Measurements from ENCODE around the gene FGD6. TPM values are rescaled to one million over a fixed set of nuclear protein-coding genes. Genes with fewer than 3 reads are reported as not detected.
"Not testable (repeated sequence)": the region's sequence is repeated elsewhere in the genome, so short reads cannot be mapped to it uniquely, and the experiment has no call there.

Gene FGD6
- polyA plus RNA-seq, 2 of the 4 experiments (the other 2 are of a cell fraction), result 15.5 to 48.0 TPM

DNA sequence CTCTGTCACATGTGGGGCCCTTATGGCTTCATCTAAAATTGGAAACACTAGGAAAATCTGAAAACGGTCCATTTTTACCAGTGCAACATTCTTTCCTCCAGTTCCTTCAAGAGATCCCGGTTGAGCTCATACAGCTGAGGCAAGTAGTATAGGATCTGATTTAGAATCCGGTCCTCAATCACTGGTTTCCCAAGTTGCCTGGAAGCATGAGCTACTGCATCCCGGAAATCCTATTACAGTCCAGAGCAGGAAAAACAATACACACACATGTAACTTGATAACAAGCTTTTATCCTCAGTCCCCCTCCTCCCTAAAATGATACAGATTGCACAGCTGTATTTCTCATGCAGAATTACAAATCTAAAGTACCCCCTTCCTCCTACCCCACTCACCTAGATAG, 76.0 kb downstream of the FGD6 start (continued):
- no peak for TF ChIP-seq SMC3 (IDR thresholded peaks at IDR 0.05)
- no peak for TF ChIP-seq SREBF2 (IDR thresholded peaks at IDR 0.05)

DNA sequence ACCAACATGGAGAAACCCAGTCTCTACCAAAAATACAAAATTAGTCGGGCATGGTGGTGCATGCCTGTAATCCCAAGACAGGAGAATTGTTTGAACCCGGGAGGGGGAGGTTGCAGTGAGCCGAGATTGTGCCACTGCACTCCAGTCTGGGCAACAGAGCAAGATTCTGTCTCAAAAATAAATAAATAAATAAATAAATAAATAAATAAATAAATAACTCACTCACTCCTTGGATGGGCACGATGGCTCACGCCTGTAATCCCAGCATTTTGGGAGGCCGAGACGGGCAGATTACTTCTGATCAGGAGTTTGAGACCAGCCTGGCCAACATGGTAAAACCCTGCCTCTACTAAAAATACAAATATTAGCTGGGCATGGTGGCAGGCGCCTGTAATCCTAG, 79.2 kb downstream of the FGD6 start:
- CTCF ChIA-PET, result interaction anchor here (1.0 to 1.5 kb wide), 2 partner anchors 22 to 79 kb away, joined by 3 to 5 read pairs; partner anchors contain the start of genes FGD6 and VEZT
- H3K4me1 ChIP-seq; ATAC-seq; FAIRE-seq; DNase-seq (ENCODE audit: low read depth in 1 of 2, low spot score in 1 of 2); POLR2A ChIA-PET; H3K27ac ChIP-seq; H3K9me3 ChIP-seq; H3K4me3 ChIP-seq; H3K4me2 ChIP-seq: not testable (repeated sequence)
- peak; percentile 79 for TF ChIP-seq ZC3H11A (IDR thresholded peaks at IDR 0.05)
- 94% methylated on average over 8 of the region's 8 CpGs for WGBS (ENCODE audit: missing lambda C conversion rate)

DNA sequence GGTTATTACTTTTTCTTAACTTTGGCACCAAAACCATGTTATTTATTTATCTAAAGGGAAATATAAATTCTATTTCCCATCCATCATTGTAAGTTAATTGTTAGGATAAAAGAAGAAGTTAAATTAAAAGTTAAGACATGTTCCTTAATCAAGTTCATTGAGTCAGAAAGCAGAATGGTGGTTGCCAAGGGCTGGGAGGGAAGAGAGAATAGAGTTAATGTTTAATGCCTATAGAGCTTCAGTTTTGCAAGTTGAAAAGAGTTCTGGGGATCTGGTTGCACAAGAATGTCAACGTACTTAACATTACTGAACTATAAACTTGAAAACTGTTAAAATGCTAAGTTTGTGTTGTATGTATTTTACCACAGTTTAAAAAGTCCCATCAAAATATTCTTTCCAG, 80.7 kb downstream of the FGD6 start:
- TF ChIP-seq BHLHE40 (IDR thresholded peaks at IDR 0.05; ENCODE audit: low read depth, low read length) (no peak), EHF (CRISPR knock-in tag; IDR thresholded peaks at IDR 0.05) (no peak), CBX2 (IDR thresholded peaks at IDR 0.05; ENCODE audit: borderline replicate concordance, low read depth) (no peak), KDM1A (IDR thresholded peaks at IDR 0.05; ENCODE audit: low read depth) (no peak), RCOR1 (IDR thresholded peaks at IDR 0.05; ENCODE audit: low read depth, low read length) (no peak), ESRRA (IDR thresholded peaks at IDR 0.05; ENCODE audit: borderline replicate concordance, low read length) (no peak), SREBF2 (IDR thresholded peaks at IDR 0.05) (no peak), CHD4 (IDR thresholded peaks at IDR 0.05; ENCODE audit: borderline replicate concordance) (no peak), SMC3 (IDR thresholded peaks at IDR 0.05) (no peak), POLR2A (IDR thresholded peaks at IDR 0.05; ENCODE audit: low read length) (no peak), EP300 (IDR thresholded peaks at IDR 0.05) (no peak), MAFK (IDR thresholded peaks at IDR 0.05; ENCODE audit: partially characterized antibody) (no peak), HOXA7 (CRISPR knock-in tag; IDR thresholded peaks at IDR 0.05) (no peak), TFCP2L1 (CRISPR knock-in tag; IDR thresholded peaks at IDR 0.05) (no peak), CHD2 (IDR thresholded peaks at IDR 0.05; ENCODE audit: low read length, partially characterized antibody) (no peak), RARB (CRISPR knock-in tag; IDR thresholded peaks at IDR 0.05) (no peak)
- TF ChIP-seq, protein P1, sequence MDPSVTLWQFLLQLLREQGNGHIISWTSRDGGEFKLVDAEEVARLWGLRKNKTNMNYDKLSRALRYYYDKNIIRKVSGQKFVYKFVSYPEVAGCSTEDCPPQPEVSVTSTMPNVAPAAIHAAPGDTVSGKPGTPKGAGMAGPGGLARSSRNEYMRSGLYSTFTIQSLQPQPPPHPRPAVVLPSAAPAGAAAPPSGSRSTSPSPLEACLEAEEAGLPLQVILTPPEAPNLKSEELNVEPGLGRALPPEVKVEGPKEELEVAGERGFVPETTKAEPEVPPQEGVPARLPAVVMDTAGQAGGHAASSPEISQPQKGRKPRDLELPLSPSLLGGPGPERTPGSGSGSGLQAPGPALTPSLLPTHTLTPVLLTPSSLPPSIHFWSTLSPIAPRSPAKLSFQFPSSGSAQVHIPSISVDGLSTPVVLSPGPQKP (IDR thresholded peaks at IDR 0.05; ENCODE audit: low read depth, low read length), result no peak
- TF ChIP-seq, protein P2, sequence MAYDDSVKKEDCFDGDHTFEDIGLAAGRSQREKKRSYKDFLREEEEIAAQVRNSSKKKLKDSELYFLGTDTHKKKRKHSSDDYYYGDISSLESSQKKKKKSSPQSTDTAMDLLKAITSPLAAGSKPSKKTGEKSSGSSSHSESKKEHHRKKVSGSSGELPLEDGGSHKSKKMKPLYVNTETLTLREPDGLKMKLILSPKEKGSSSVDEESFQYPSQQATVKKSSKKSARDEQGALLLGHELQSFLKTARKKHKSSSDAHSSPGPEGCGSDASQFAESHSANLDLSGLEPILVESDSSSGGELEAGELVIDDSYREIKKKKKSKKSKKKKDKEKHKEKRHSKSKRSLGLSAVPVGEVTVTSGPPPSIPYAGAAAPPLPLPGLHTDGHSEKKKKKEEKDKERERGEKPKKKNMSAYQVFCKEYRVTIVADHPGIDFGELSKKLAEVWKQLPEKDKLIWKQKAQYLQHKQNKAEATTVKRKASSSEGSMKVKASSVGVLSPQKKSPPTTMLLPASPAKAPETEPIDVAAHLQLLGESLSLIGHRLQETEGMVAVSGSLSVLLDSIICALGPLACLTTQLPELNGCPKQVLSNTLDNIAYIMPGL (CRISPR knock-in tag; IDR thresholded peaks at IDR 0.05; ENCODE audit: borderline replicate concordance), result no peak

DNA sequence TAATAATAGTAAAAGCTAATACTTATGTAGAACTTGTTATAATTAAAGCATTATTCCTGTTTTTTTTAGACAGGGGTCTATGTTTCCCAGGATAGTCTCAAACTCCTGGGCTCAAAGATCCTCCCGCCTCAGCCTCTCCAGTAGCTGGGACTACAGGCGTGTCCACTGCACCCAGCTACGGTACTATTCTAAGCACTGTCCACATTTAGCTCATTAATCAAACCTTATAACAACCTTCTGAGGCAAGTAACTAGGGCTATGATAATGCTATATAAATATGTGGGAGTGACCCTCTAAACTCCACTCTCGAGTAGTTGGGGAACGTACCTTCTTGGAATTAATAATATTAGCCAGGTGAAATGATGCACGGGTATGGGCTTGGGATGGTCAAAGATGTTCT, 83.2 kb downstream of the FGD6 start:
- Histone ChIP-seq H3K27ac (no peak overlapping the region), H3K4me3 (no peak overlapping the region), H3K4me1 (peaks cover 23% of the 10 kb centered on the region), H3K9me3 (no peaks in the 10 kb centered on the region), H3K4me2 (no peak overlapping the region)
- ChIA-PET POLR2A (no interaction called here), CTCF (interaction anchor here (1.5 kb wide), 1 partner anchor 84 kb away, joined by 5 read pairs; the partner anchor contains the start of gene VEZT)
- 92% methylated on average over 6 of the region's 6 CpGs for WGBS (ENCODE audit: missing lambda C conversion rate)
- no peak for DNase-seq (ENCODE audit: low read depth in 1 of 2, low spot score in 1 of 2)
- no peak for ATAC-seq
- FAIRE-seq, result no peak
- TF ChIP-seq BHLHE40 (IDR thresholded peaks at IDR 0.05; ENCODE audit: low read depth, low read length), result no peak
- TF ChIP-seq HOXB5 (CRISPR knock-in tag; IDR thresholded peaks at IDR 0.05), result no peak
- TF ChIP-seq, protein P2 (CRISPR knock-in tag; IDR thresholded peaks at IDR 0.05; ENCODE audit: borderline replicate concordance), result no peak
- TF ChIP-seq, protein P3, sequence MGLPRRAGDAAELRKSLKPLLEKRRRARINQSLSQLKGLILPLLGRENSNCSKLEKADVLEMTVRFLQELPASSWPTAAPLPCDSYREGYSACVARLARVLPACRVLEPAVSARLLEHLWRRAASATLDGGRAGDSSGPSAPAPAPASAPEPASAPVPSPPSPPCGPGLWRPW (IDR thresholded peaks at IDR 0.05), result no peak
- TF ChIP-seq HDAC2 (IDR thresholded peaks at IDR 0.05), result no peak
- TF ChIP-seq POLR2AphosphoS2 (conservative IDR thresholded peaks at IDR 0.05; ENCODE audit: low read length), result no peak
- TF ChIP-seq, protein P4, sequence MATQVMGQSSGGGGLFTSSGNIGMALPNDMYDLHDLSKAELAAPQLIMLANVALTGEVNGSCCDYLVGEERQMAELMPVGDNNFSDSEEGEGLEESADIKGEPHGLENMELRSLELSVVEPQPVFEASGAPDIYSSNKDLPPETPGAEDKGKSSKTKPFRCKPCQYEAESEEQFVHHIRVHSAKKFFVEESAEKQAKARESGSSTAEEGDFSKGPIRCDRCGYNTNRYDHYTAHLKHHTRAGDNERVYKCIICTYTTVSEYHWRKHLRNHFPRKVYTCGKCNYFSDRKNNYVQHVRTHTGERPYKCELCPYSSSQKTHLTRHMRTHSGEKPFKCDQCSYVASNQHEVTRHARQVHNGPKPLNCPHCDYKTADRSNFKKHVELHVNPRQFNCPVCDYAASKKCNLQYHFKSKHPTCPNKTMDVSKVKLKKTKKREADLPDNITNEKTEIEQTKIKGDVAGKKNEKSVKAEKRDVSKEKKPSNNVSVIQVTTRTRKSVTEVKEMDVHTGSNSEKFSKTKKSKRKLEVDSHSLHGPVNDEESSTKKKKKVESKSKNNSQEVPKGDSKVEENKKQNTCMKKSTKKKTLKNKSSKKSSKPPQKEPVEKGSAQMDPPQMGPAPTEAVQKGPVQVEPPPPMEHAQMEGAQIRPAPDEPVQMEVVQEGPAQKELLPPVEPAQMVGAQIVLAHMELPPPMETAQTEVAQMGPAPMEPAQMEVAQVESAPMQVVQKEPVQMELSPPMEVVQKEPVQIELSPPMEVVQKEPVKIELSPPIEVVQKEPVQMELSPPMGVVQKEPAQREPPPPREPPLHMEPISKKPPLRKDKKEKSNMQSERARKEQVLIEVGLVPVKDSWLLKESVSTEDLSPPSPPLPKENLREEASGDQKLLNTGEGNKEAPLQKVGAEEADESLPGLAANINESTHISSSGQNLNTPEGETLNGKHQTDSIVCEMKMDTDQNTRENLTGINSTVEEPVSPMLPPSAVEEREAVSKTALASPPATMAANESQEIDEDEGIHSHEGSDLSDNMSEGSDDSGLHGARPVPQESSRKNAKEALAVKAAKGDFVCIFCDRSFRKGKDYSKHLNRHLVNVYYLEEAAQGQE (IDR thresholded peaks at IDR 0.05), result no peak
- TF ChIP-seq JUN (IDR thresholded peaks at IDR 0.05), result no peak

More for the DNA sequence above, 80.7 kb downstream of the FGD6 start:
- Histone ChIP-seq H3K4me3 (no peak overlapping the region), H3K27ac (0 out of 6 replicates have a peak overlapping the region, but pooled peaks of 1 of the 2 experiments have one; percentile 33), H3K4me2 (peak overlapping the region; percentile 13; the same call in 1 of the 3 replicates), H3K4me1 (peaks cover 9% of the 10 kb centered on the region; the same call in 2 of the 3 replicates), H3K9me3 (no peaks in the 10 kb centered on the region)
- ATAC-seq, result no peak
- WGBS (ENCODE audit: missing lambda C conversion rate), result 40% methylated on average over 1 of the region's 1 CpG
- ChIA-PET CTCF (interaction anchor here (0.6 to 1.2 kb wide), 3 partner anchors 16 to 114 kb away, joined by 3 to 4 read pairs (median 3); no protein-coding TSS in a partner anchor), POLR2A (no interaction called here)
- FAIRE-seq, result no peak
- DNase-seq (ENCODE audit: low read depth in 1 of 2, low spot score in 1 of 2), result no peak
